Neural cell (in vitro differentiated cells): ENCODE data around the gene ZNF524. TPM values are rescaled to one million over a fixed set of nuclear protein-coding genes. Genes with fewer than 3 reads are reported as not detected.
A peak's percentile ranks its signal among the peaks of the same experiment; 100 is the strongest.

Experiments
- H2AFZ ChIP-seq: fragments of 200-600, 300-800 bp; sonication (generic), shearing (Covaris generic); 2 replicates; pipeline ENCODE4 v1.6.0; 2014; ENCODE audit warnings: low read depth, mild to moderate bottlenecking, antibody characterized with exemption, low read length, moderate library complexity
- H3F3A ChIP-seq: fragments of 200-600 bp; shearing (Covaris generic); 2 replicates; pipeline ENCODE4 v1.6.1; 2016; ENCODE audit warnings: mild to moderate bottlenecking, moderate library complexity, mixed read lengths, antibody characterized with exemption, low read length; ENCODE audit not compliant: insufficient read depth, poor library complexity, severe bottlenecking
- H3K27ac ChIP-seq: fragments of 200-600, 300-800 bp; sonication (generic), shearing (Covaris generic); 2 replicates; pipeline ENCODE4 v1.5.1; 2014; ENCODE audit warnings: mild to moderate bottlenecking, low read length, moderate library complexity
- H3K27me3 ChIP-seq: fragments of 300-800, 200-600 bp; sonication (generic), shearing (Covaris generic); 2 replicates; pipeline ENCODE4 v1.6.0; 2014; ENCODE audit warnings: mild to moderate bottlenecking, low read depth, low read length, moderate library complexity; ENCODE audit not compliant: insufficient read depth
- H3K36me3 ChIP-seq: fragments of 300-800, 200-600 bp; sonication (generic), shearing (Covaris generic); 2 replicates; pipeline ENCODE4 v1.5.1; 2014; ENCODE audit warnings: mild to moderate bottlenecking, antibody characterized with exemption, low read length, moderate library complexity; ENCODE audit not compliant: insufficient read depth
- H3K4me2 ChIP-seq: fragments of 300-800, 200-600 bp; sonication (generic), shearing (Covaris generic); 2 replicates; pipeline ENCODE4 v1.6.0; 2014; ENCODE audit warnings: mild to moderate bottlenecking, low read length
- H3K4me3 ChIP-seq: fragments of 300-800, 200-600 bp; sonication (generic), shearing (Covaris generic); 2 replicates; pipeline ENCODE4 v1.5.1; 2014; ENCODE audit warnings: mild to moderate bottlenecking, low read length, moderate library complexity
- H3K79me2 ChIP-seq: fragments of 200-600 bp; shearing (Covaris generic); replicated peaks from 2 replicates; pipeline ENCODE4 v1.6.0; 2014; ENCODE audit warnings: mild to moderate bottlenecking, low read length, moderate library complexity; ENCODE audit not compliant: insufficient read depth
- H3K9ac ChIP-seq: fragments of 300-800, 200-600 bp; sonication (generic), shearing (Covaris generic); 2 replicates; pipeline ENCODE4 v1.6.1; 2016; ENCODE audit warnings: mild to moderate bottlenecking, low read length, mixed read lengths
- H3K9me2 ChIP-seq: fragments of 200-600 bp; shearing (Covaris generic); 2 replicates; pipeline ENCODE4 v1.6.1; 2016; ENCODE audit warnings: mild to moderate bottlenecking, low read length, mixed read lengths; ENCODE audit not compliant: insufficient read depth
- H3K9me3 ChIP-seq: fragments of 200-600, 300-800 bp; sonication (generic), shearing (Covaris generic); 2 replicates; pipeline ENCODE4 v1.6.1; 2016; ENCODE audit warnings: mild to moderate bottlenecking, mixed run types, low read length, moderate library complexity, mixed read lengths
- H4K20me1 ChIP-seq: fragments of 200-600 bp; shearing (Covaris generic); 2 replicates; pipeline ENCODE4 v1.6.1; 2016; ENCODE audit warnings: mild to moderate bottlenecking, mixed run types; ENCODE audit not compliant: insufficient read depth
- CTCF ChIP-seq: fragments of 450-650 bp; IDR thresholded peaks from 2 replicates; pipeline ENCODE4 v1.5.1; 2014; ENCODE audit warnings: antibody characterized with exemption, mild to moderate bottlenecking, moderate library complexity; ENCODE audit not compliant: poor library complexity, severe bottlenecking
- EP300 ChIP-seq: fragments of 450-650 bp; conservative IDR thresholded peaks from 2 replicates; pipeline ENCODE4 v1.6.1; 2014; ENCODE audit warnings: antibody characterized with exemption, mild to moderate bottlenecking, moderate library complexity; ENCODE audit not compliant: poor library complexity, severe bottlenecking
- EZH2 ChIP-seq: fragments of 200-600, 300-800 bp; shearing (Covaris generic), sonication (generic); IDR thresholded peaks from 2 replicates; pipeline ENCODE4 v1.6.1; 2014; ENCODE audit warnings: antibody characterized with exemption, low read length, borderline replicate concordance, mild to moderate bottlenecking; ENCODE audit not compliant: insufficient read depth, poor library complexity, severe bottlenecking
- MXI1 ChIP-seq: fragments of 450-650 bp; conservative IDR thresholded peaks from 2 replicates; pipeline ENCODE4 v1.6.1; 2014; ENCODE audit warnings: antibody characterized with exemption, mild to moderate bottlenecking; ENCODE audit not compliant: poor library complexity, severe bottlenecking
- POLR2AphosphoS5 ChIP-seq: IDR thresholded peaks from 2 replicates; pipeline ENCODE4 v1.6.1; 2012
- RAD21 ChIP-seq: fragments of 450-650 bp; conservative IDR thresholded peaks from 2 replicates; pipeline ENCODE4 v1.6.1; 2014; ENCODE audit warnings: antibody characterized with exemption, mild to moderate bottlenecking, moderate library complexity
- SMC3 ChIP-seq: fragments of 450-650 bp; conservative IDR thresholded peaks from 2 replicates; pipeline ENCODE4 v1.6.1; 2014; ENCODE audit warnings: antibody characterized with exemption, mild to moderate bottlenecking, moderate library complexity; ENCODE audit not compliant: poor library complexity
- TAF1 ChIP-seq: IDR thresholded peaks from 2 replicates; pipeline ENCODE4 v1.6.1; 2012; ENCODE audit warnings: low read depth
- polyA plus RNA-seq: library from polyadenylated mRNA; depleted of rRNA; stranded (reverse); fragments of >200 nt; gene quantifications from 2 replicates; pipeline ENCODE4 v1.2.3, GENCODE V29; 2014
- TF ChIP-seq, protein P1 (sequence below): IDR thresholded peaks from 2 replicates; pipeline ENCODE4 v1.6.1; 2012; ENCODE audit warnings: borderline replicate concordance

ZNF524 gene
- polyA plus RNA-seq, 1 donor from 2014 or later, result 3.2 TPM

- Histone ChIP-seq H3K9ac (no peak overlapping the region), H3F3A (no peaks in the 10 kb centered on the region), H3K27me3 (no peaks in the 10 kb centered on the region), H2AFZ (no peak overlapping the region), H4K20me1 (no peaks in the 10 kb centered on the region), H3K79me2 (peaks cover 8% of the 10 kb centered on the region), H3K4me3 (no peak overlapping the region), H3K9me2 (no peaks in the 10 kb centered on the region), H3K36me3 (no peaks in the 10 kb centered on the region), H3K27ac (no peak overlapping the region), H3K4me2 (no peak overlapping the region), H3K9me3 (no peaks in the 10 kb centered on the region)
- TF ChIP-seq CTCF, result no peak
- TF ChIP-seq, protein P1, sequence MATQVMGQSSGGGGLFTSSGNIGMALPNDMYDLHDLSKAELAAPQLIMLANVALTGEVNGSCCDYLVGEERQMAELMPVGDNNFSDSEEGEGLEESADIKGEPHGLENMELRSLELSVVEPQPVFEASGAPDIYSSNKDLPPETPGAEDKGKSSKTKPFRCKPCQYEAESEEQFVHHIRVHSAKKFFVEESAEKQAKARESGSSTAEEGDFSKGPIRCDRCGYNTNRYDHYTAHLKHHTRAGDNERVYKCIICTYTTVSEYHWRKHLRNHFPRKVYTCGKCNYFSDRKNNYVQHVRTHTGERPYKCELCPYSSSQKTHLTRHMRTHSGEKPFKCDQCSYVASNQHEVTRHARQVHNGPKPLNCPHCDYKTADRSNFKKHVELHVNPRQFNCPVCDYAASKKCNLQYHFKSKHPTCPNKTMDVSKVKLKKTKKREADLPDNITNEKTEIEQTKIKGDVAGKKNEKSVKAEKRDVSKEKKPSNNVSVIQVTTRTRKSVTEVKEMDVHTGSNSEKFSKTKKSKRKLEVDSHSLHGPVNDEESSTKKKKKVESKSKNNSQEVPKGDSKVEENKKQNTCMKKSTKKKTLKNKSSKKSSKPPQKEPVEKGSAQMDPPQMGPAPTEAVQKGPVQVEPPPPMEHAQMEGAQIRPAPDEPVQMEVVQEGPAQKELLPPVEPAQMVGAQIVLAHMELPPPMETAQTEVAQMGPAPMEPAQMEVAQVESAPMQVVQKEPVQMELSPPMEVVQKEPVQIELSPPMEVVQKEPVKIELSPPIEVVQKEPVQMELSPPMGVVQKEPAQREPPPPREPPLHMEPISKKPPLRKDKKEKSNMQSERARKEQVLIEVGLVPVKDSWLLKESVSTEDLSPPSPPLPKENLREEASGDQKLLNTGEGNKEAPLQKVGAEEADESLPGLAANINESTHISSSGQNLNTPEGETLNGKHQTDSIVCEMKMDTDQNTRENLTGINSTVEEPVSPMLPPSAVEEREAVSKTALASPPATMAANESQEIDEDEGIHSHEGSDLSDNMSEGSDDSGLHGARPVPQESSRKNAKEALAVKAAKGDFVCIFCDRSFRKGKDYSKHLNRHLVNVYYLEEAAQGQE, result no peak
- TF ChIP-seq TAF1, result no peak
- TF ChIP-seq SMC3, result no peak
- TF ChIP-seq MXI1, result no peak
- no peak for TF ChIP-seq RAD21
- no peak for TF ChIP-seq EP300
- TF ChIP-seq EZH2, result no peak
Observed at GRCh38 chr19:55623130-55623529, 23.0 kb downstream of the ZNF524 start.

- Histone ChIP-seq H3K27ac (peak overlapping the region; percentile 17), H3F3A (no peaks in the 10 kb centered on the region), H3K9me2 (no peaks in the 10 kb centered on the region), H4K20me1 (no peaks in the 10 kb centered on the region), H2AFZ (no peak overlapping the region), H3K79me2 (peaks cover 8% of the 10 kb centered on the region), H3K4me3 (peak overlapping the region; percentile 73), H3K9me3 (no peaks in the 10 kb centered on the region), H3K36me3 (no peaks in the 10 kb centered on the region), H3K9ac (peak overlapping the region; percentile 87), H3K27me3 (no peaks in the 10 kb centered on the region), H3K4me2 (no peak overlapping the region)
- no peak for TF ChIP-seq SMC3
- no peak for TF ChIP-seq MXI1
- TF ChIP-seq POLR2AphosphoS5, result no peak
- TF ChIP-seq EZH2, result no peak
- TF ChIP-seq CTCF, result no peak
- TF ChIP-seq EP300, result no peak
- TF ChIP-seq, protein P1, result no peak
- no peak for TF ChIP-seq RAD21
- TF ChIP-seq TAF1, result no peak
Observed at GRCh38 chr19:55623561-55623960, 23.5 kb downstream of the ZNF524 start.
